OCI-LY1 (cell line): Measurements from ENCODE around the gene CDK17.

ENCODE experiments used
- H2AFZ ChIP-seq: fragments of 200-600 bp; sonication (generic), shearing (Covaris generic); 2 replicates; pipeline ENCODE4 v1.6.0; 2014; ENCODE audit warnings: antibody characterized with exemption, mild to moderate bottlenecking, low read length
- H3F3A ChIP-seq: fragments of 200-600 bp; sonication (generic), shearing (Covaris generic); 2 replicates; pipeline ENCODE4 v1.6.0; 2014; ENCODE audit warnings: mild to moderate bottlenecking, antibody characterized with exemption, low read length, moderate library complexity; ENCODE audit not compliant: insufficient read depth
- H3K27ac ChIP-seq: fragments of 200-600 bp; sonication (generic); 2 replicates; pipeline ENCODE4 v1.5.1; 2014; ENCODE audit warnings: low read length, mixed run types, mild to moderate bottlenecking, low read depth; ENCODE audit not compliant: poor library complexity, severe bottlenecking
- H3K27me3 ChIP-seq: fragments of 200-600 bp; sonication (generic); 2 replicates; pipeline ENCODE4 v1.6.0; 2014; ENCODE audit warnings: antibody characterized with exemption, mild to moderate bottlenecking, low read length, moderate library complexity; ENCODE audit not compliant: insufficient read depth
- H3K36me3 ChIP-seq: fragments of 200-600 bp; sonication (generic); 2 replicates; pipeline ENCODE4 v1.6.1; 2014; ENCODE audit warnings: mild to moderate bottlenecking, antibody characterized with exemption, low read length, moderate library complexity, mixed read lengths; ENCODE audit not compliant: insufficient read depth
- H3K4me1 ChIP-seq: fragments of 200-600 bp; sonication (generic); 2 replicates; pipeline ENCODE4 v1.5.1; 2014; ENCODE audit warnings: mild to moderate bottlenecking, low read length, moderate library complexity; ENCODE audit not compliant: insufficient read depth, severe bottlenecking
- H3K4me2 ChIP-seq: fragments of 200-600 bp; sonication (generic), shearing (Covaris generic); 2 replicates; pipeline ENCODE4 v1.6.1; 2014; ENCODE audit warnings: low read length
- H3K4me3 ChIP-seq: fragments of 200-600 bp; sonication (generic); 2 replicates; pipeline ENCODE4 v1.5.1; 2014; ENCODE audit warnings: low read length, low read depth, mild to moderate bottlenecking, mixed read lengths; ENCODE audit not compliant: poor library complexity, severe bottlenecking
- H3K79me2 ChIP-seq: fragments of 200-600 bp; shearing (Covaris generic); 2 replicates; pipeline ENCODE4 v1.6.1; 2016; ENCODE audit warnings: mixed run types, low read length, mixed read lengths; ENCODE audit not compliant: insufficient read depth
- H3K9ac ChIP-seq: fragments of 200-600 bp; sonication (generic), shearing (Covaris generic); 2 replicates; pipeline ENCODE4 v1.6.1; 2014; ENCODE audit warnings: mild to moderate bottlenecking, low read length, mixed read lengths
- H3K9me2 ChIP-seq: fragments of 200-600 bp; sonication (generic), shearing (Covaris generic); 2 replicates; pipeline ENCODE4 v1.6.1; 2014; ENCODE audit warnings: low read depth, mild to moderate bottlenecking, low read length, mixed read lengths
- H3K9me3 ChIP-seq: fragments of 200-600 bp; shearing (Covaris generic); 2 replicates; pipeline ENCODE4 v1.6.1; 2014; ENCODE audit warnings: low read length, mixed read lengths
- H4K20me1 ChIP-seq: fragments of 200-600 bp; sonication (generic), shearing (Covaris generic); 2 replicates; pipeline ENCODE4 v1.6.0; 2016; ENCODE audit warnings: mild to moderate bottlenecking, low read length; ENCODE audit not compliant: insufficient read depth
- CTCF ChIP-seq: fragments of 200-600 bp; sonication (generic), shearing (Covaris generic); IDR thresholded peaks from 2 replicates; pipeline ENCODE4 v1.5.1; 2017; ENCODE audit warnings: mild to moderate bottlenecking, antibody characterized with exemption, low read length, moderate library complexity, mixed read lengths
- EZH2 ChIP-seq: fragments of 200-600 bp; sonication (generic), shearing (Covaris generic); IDR thresholded peaks from 2 replicates; pipeline ENCODE4 v1.8.0; 2017; ENCODE audit warnings: borderline replicate concordance, mixed run types, mild to moderate bottlenecking, antibody characterized with exemption, low read length, moderate library complexity, mixed read lengths

CDK17 gene

GRCh38 chr12:96293093-96293492, 107.1 kb downstream of the CDK17 start:
- TF ChIP-seq CTCF (no peak), EZH2 (no peak)
- no peaks in the 10 kb centered on the region for H3F3A ChIP-seq
- peaks cover 64% of the 10 kb centered on the region; the same call in 1 of the 2 replicates for H3K36me3 ChIP-seq

GRCh38 chr12:96289067-96289466, 111.2 kb downstream of the CDK17 start:
- Histone ChIP-seq H3K4me3 (no peak overlapping the region), H3K27me3 (no peaks in the 10 kb centered on the region), H3K4me2 (no peak overlapping the region), H3K9ac (no peak overlapping the region), H4K20me1 (no peaks in the 10 kb centered on the region), H3K9me2 (no peaks in the 10 kb centered on the region), H3F3A (no peaks in the 10 kb centered on the region), H3K36me3 (peaks cover 79% of the 10 kb centered on the region), H3K27ac (no peak overlapping the region), H3K9me3 (no peaks in the 10 kb centered on the region), H3K4me1 (no peaks in the 10 kb centered on the region), H2AFZ (no peak overlapping the region), H3K79me2 (no peaks in the 10 kb centered on the region)
- TF ChIP-seq EZH2, result no peak
- no peak for TF ChIP-seq CTCF

More at GRCh38 chr12:96293093-96293492, 107.1 kb downstream of the CDK17 start:
- Histone ChIP-seq H3K27ac (no peak overlapping the region), H4K20me1 (no peaks in the 10 kb centered on the region), H3K9ac (no peak overlapping the region), H3K4me2 (no peak overlapping the region), H2AFZ (no peak overlapping the region), H3K79me2 (no peaks in the 10 kb centered on the region), H3K27me3 (no peaks in the 10 kb centered on the region), H3K4me1 (peaks cover 31% of the 10 kb centered on the region), H3K9me2 (no peaks in the 10 kb centered on the region), H3K9me3 (no peaks in the 10 kb centered on the region), H3K4me3 (no peak overlapping the region)

- H3K27me3 ChIP-seq, result no peaks in the 10 kb centered on the region
- H4K20me1 ChIP-seq, result no peaks in the 10 kb centered on the region
- no peak overlapping the region for H3K9ac ChIP-seq
- TF ChIP-seq EZH2 (no peak), CTCF (no peak)
- H3K9me3 ChIP-seq, result no peaks in the 10 kb centered on the region
- H3K4me3 ChIP-seq, result no peak overlapping the region
- H3K9me2 ChIP-seq, result no peaks in the 10 kb centered on the region
- H3K79me2 ChIP-seq, result no peaks in the 10 kb centered on the region
- H3F3A ChIP-seq, result no peaks in the 10 kb centered on the region
- H2AFZ ChIP-seq, result no peak overlapping the region
- peaks cover 86% of the 10 kb centered on the region for H3K36me3 ChIP-seq
- H3K27ac ChIP-seq, result no peak overlapping the region
- H3K4me2 ChIP-seq, result no peak overlapping the region
- no peaks in the 10 kb centered on the region for H3K4me1 ChIP-seq
Observed at GRCh38 chr12:96285158-96285557, 115.1 kb downstream of the CDK17 start.
